Measurements from ENCODE around the gene NLRP6.
"Not testable (repeated sequence)": the region's sequence is repeated elsewhere in the genome, so short reads cannot be mapped to it uniquely, and the experiment has no call there.

The NLRP6 gene

GRCh38 chr11:304061-304506, 25.9 kb downstream of the NLRP6 start:
- Mint-ChIP-seq H3K4me3 (no peak overlapping the region), H3K36me3 (ENCODE audit: low read depth) (peaks cover 4% of the 10 kb centered on the region), H3K27me3 (ENCODE audit: low read depth, poor library complexity) (no peaks in the 10 kb centered on the region), H3K4me1 (peaks cover 68% of the 10 kb centered on the region), H3K9me3 (peaks cover 19% of the 10 kb centered on the region), H3K27ac (no peak overlapping the region)
- no peak for TF ChIP-seq CTCF (IDR thresholded peaks at IDR 0.05)
- DNase-seq, result no peak

DNA sequence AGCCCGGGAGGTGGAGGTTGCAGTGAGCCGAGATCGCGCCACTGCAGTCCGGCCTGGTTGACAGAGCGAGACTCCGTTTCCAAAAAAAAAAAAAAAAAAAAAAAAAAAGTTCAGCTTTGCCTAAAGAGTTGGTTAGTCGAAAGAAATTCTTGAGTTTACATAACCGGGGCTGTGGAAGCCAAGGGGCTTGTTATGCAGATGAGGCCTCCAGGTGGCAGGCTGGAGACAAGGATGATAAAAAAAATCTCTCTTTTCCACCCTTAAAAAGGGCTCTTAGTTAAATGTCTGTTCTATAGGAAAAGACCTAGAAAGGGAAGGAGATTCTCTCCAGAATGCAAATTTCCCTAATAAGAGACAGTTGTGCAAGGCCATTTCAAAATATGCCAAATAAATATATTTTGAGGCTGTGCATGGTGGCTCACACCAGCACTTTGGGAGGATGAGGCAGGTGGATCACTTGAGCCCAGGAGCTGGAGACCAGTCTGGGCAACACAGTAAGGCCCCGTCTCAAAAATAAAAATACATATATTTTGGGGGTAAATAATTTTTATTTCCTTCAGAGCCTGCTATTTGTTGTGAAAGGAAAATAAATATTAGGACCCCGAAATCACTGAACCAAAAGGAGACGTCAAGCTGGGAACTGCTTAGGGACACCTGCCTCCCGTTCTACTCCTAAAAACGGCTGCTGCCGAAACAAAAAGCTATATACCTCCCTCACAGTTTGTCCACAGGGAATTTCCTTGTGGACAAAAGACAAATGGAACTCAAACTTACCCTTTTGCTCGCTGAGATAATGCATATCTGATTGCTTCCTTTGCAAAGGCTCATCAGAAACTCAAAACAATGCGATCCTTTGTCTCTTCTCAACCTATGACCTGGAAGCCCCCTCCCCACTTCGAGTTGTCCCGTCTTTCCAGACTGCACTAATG, 27.0 kb downstream of the NLRP6 start:
- peaks cover 19% of the 10 kb centered on the region for H3K9me3 Mint-ChIP-seq
- H3K4me1 Mint-ChIP-seq, result peaks cover 72% of the 10 kb centered on the region
- H3K27me3 Mint-ChIP-seq (ENCODE audit: low read depth, poor library complexity), result no peaks in the 10 kb centered on the region
- H3K36me3 Mint-ChIP-seq (ENCODE audit: low read depth), result peaks cover 4% of the 10 kb centered on the region
- H3K27ac Mint-ChIP-seq, result no peak overlapping the region
- DNase-seq, result peak; percentile 54
- TF ChIP-seq CTCF (IDR thresholded peaks at IDR 0.05), result peak; percentile 40
- peak overlapping the region; percentile 4 for H3K4me3 Mint-ChIP-seq

- H3K9me3 Mint-ChIP-seq, result peaks cover 19% of the 10 kb centered on the region
- no peak for DNase-seq
- peaks cover 4% of the 10 kb centered on the region for H3K36me3 Mint-ChIP-seq (ENCODE audit: low read depth)
- H3K27ac Mint-ChIP-seq, result peak overlapping the region; percentile 15
- TF ChIP-seq CTCF (IDR thresholded peaks at IDR 0.05), result no peak
- H3K27me3 Mint-ChIP-seq (ENCODE audit: low read depth, poor library complexity), result no peaks in the 10 kb centered on the region
- peaks cover 65% of the 10 kb centered on the region for H3K4me1 Mint-ChIP-seq
- peak overlapping the region; percentile 4 for H3K4me3 Mint-ChIP-seq
Measured at GRCh38 chr11:305844-306211, 27.6 kb downstream of the NLRP6 start.

GRCh38 chr11:306645-307371, 28.6 kb downstream of the NLRP6 start:
- TF ChIP-seq CTCF (IDR thresholded peaks at IDR 0.05), result no peak
- peak overlapping the region; percentile 48 for H3K27ac Mint-ChIP-seq
- no peak for DNase-seq
- H3K36me3 Mint-ChIP-seq (ENCODE audit: low read depth), result peaks cover 4% of the 10 kb centered on the region
- H3K9me3 Mint-ChIP-seq, result peaks cover 13% of the 10 kb centered on the region
- H3K27me3 Mint-ChIP-seq (ENCODE audit: low read depth, poor library complexity), result no peaks in the 10 kb centered on the region
- peak overlapping the region; percentile 58 for H3K4me3 Mint-ChIP-seq
- H3K4me1 Mint-ChIP-seq, result peaks cover 61% of the 10 kb centered on the region

DNA sequence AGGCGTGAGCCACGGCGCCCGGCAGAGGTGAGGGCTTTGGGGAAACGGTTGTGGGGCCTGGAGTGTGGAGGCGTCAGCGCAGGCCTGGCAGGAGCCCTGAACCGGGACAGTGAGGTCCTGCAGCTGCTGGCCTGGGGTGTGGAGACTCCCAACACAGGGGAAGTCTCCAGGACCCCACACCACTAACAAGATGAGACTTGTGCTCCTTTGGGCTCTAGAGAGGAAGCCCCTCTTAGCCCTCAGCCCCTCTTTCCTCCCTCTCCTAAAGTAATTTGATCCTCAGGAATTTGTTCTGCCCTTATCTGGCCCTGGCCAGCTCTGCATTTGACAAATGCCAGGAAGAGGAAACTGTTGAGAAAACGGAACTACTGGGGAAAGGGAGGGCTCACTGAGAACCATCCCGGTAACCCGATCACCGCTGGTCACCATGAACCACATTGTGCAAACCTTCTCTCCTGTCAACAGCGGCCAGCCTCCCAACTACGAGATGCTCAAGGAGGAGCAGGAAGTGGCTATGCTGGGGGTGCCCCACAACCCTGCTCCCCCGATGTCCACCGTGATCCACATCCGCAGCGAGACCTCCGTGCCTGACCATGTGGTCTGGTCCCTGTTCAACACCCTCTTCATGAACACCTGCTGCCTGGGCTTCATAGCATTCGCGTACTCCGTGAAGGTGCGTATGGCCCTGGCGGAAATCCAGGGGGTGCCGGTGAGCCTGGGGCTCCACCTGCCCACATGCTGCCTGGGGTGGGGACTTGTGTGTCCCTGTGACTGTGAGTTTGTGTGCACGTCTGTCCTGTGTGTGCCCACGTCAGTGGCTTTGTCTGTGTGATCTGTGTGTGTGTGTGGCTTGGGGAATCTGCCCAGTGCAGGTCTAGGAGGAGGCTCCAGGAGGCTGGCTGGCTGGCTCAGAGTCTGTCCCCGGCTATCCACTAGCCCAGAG, 29.8 kb downstream of the NLRP6 start, which contains the start of gene IFITM2:
IFITM2 (plus strand) TSS at position 51 of the 943 bp plus-strand sequence; CDS start at position 428, 377 bp downstream.
- Mint-ChIP-seq H3K27ac (peak within 1 kb of the TSS; percentile 96), H3K4me1 (peaks cover 66% of the 10 kb centered on the region), H3K4me3 (peak within 1 kb of the TSS; percentile 89)
- not testable (repeated sequence) for H3K36me3 Mint-ChIP-seq (ENCODE audit: low read depth); H3K27me3 Mint-ChIP-seq (ENCODE audit: low read depth, poor library complexity); H3K9me3 Mint-ChIP-seq
- DNase-seq, result peak; percentile 70

DNA sequence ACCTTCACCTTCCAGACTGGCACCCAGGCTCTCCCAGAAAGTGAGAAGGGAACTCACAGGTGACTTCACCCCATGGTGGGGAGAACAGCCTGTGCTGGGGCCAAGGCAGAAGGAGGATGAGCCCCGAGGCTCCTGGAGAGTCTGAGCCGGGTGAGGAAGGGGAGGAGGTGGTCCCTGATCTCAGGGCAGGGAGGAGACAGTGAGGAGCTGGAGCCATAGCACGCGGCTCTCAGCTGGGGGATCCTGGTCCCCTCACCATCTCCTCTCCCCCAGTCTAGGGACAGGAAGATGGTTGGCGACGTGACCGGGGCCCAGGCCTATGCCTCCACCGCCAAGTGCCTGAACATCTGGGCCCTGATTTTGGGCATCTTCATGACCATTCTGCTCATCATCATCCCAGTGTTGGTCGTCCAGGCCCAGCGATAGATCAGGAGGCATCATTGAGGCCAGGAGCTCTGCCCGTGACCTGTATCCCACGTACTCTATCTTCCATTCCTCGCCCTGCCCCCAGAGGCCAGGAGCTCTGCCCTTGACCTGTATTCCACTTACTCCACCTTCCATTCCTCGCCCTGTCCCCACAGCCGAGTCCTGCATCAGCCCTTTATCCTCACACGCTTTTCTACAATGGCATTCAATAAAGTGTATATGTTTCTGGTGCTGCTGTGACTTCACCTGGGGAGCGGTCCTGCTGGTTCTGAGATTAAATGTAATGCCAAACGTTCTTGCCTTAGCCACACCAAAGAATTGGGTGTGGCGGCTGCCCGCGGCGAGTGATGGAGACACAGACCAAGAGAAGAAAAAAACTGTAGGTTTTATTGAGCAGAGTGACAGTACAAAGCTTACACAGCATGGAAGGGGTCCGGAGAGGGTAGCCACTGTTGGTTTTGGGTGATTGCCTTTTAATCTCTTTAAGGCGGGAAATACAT, 30.8 kb downstream of the NLRP6 start:
- H3K27ac Mint-ChIP-seq, result peak overlapping the region; percentile 96
- not testable (repeated sequence) for H3K27me3 Mint-ChIP-seq (ENCODE audit: low read depth, poor library complexity)

DNA sequence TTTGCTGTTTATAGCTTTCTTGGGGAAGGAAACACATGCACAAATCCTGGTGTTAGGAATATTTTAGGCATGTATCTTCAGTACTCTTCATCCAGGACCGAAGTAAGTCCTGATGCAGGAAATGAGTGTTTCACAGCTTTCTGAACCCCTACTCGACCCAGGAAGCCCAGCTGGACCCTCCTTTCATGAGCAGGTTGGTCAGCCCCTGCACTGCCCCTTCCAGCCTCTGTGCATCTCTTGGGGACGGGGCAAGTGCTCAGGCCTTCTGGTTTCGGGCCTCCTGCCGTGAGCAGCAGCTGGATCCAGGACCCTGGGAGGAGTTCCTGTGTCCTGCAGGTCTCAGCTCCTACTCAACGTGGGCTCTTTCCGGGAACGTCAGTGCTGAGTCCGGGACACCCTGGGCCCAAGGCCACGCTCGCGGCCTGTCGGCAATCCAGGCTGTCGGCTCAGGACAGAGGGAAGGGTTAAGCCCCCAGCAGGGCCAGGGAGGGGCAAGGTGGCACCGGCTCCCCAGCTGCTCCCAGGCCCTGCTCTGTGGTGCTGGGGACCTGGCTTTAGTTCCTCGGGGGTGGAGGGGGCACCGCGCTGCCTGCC, 31.9 kb downstream of the NLRP6 start:
- not testable (repeated sequence) for H3K27me3 Mint-ChIP-seq (ENCODE audit: low read depth, poor library complexity); H3K9me3 Mint-ChIP-seq; H3K36me3 Mint-ChIP-seq (ENCODE audit: low read depth); DNase-seq
- H3K4me3 Mint-ChIP-seq, result peak overlapping the region; percentile 89
- peak overlapping the region; percentile 17 for H3K27ac Mint-ChIP-seq
- H3K4me1 Mint-ChIP-seq, result peaks cover 81% of the 10 kb centered on the region

More for the DNA sequence above, 30.8 kb downstream of the NLRP6 start:
- not testable (repeated sequence) for DNase-seq; H3K36me3 Mint-ChIP-seq (ENCODE audit: low read depth); H3K9me3 Mint-ChIP-seq
- peaks cover 75% of the 10 kb centered on the region for H3K4me1 Mint-ChIP-seq
- H3K4me3 Mint-ChIP-seq, result peak overlapping the region; percentile 89

DNA sequence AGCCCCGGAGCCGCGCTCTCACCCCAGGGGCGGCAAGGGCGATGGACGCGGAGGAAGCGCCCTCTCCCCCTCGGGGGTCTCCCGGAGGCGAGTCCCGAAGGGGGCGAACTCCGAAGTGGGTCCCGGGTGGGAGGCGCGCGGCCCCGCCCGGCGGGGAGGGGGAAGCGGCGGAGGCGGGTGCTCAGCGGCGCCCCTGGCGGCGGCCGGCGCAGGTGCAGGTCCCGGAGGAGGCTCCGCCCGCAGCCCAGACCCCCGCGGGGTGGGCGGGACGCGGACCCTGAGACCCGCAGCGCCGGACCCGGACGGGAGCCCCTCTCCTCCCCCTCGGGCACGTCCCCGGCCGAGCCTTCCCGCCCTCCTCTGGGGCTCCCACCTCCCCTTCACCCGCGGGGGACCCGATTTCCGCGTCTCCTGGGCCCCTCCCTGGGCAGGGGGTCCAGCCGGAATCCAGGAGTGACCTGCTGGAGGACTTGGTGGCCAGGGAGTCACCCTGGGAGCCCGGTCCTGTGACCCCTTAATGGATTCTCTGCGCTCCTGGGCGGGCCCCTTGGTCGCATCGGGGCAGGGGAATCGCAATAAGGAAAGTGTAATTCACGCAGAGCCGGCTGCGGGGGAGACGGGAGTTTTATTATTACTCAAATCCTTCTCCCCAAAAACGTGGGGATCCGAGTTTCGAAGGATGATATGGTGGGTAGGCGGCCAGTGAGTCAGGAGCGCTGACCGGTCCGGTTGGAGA, 33.0 kb downstream of the NLRP6 start:
- not testable (repeated sequence) for DNase-seq; H3K27ac Mint-ChIP-seq; H3K9me3 Mint-ChIP-seq; H3K27me3 Mint-ChIP-seq (ENCODE audit: low read depth, poor library complexity); H3K36me3 Mint-ChIP-seq (ENCODE audit: low read depth)
- peak overlapping the region; percentile 76 for H3K4me3 Mint-ChIP-seq
- peaks cover 74% of the 10 kb centered on the region for H3K4me1 Mint-ChIP-seq
